ENCODE data around the gene MEIS2.

Gene MEIS2

DNA sequence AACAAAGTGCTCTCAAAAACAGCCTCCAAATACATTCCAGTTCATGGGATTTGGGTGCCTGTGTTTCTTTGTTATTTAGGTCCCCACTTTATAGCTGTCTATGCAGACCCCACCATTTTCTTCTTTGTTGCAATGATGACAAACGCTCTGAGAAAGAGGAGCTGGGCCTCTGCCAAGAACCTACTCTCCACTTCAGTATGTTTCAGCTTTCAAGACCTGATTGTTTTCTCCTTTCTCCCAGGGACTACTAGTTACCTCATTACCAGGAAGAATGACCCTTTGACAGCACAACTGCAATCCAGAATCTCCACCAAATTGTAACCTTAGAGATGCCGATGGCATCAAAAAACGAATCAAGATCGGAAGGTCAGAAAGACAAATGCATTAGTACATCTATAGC, 236.8 kb downstream of the MEIS2 start:
- DNase-seq = peak; percentile 63

DNA sequence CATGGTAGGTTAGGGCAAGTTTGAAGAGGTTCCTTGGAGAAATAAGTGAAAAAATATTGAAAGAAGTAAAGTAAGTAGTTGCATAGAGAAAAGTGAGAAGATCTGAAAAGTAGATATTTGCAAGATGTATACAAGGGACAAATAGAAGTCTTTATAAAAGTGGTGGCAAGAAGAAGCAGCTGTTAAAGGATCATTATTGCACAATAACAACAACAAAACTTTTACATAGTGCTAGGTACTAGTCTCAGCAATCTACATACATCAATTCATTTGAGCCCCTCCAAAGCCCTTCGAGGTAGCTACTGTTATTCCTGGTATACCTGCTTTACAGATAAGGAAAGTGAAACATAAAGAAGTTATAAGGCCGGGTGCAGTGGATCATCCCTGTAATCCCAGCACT, 239.6 kb downstream of the MEIS2 start:
- DNase-seq = no peak

DNA sequence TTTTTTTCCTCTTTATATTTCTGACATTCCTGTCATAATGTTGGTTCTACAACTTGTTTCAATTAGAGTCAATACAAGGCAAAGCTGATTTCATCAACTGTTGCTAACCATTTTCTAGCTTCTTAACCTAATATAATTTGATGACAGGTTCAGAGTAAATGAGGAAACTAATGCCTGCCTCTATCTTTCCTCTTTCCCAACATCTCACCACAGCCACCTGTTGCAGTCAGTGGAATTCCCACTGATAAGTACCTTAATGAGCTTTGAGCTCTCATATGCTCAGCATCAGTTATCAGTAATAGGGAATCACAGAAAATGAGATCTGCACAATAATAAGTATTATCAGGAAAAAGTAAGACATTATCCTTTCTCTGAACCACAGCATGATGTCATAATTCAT, 241.9 kb downstream of the MEIS2 start:
- DNase-seq = no peak

DNA sequence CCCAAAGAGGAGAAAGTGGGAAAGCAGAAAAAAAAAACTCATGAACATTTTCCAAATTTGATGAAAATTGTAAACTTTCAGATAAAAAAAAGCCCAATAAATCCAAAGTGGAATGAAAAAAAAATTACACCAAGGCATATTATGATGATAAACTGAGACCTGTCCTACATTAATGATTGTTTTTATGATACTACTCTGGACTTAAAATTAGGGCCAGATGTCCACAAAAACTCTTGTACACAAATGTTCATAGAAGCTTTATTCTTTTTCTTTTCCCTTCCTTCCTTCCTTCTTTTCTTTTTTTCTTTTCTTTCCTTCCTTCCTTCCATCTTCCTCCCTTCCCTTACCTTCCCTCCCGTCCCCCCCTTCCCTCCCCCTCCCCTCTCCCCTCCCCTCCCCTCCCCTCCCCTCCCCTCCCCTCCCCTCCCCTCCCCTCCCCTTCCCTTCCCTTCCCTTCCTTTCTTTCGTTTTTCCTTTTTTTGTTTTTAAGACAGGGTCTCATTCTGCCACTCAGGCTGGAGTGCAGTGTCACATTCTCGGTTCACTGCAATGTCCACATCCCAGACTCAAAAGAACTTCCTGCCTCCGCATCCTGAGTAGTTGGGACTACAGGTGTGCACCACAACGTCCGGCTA, 243.9 kb downstream of the MEIS2 start:
- no peak for DNase-seq

DNA sequence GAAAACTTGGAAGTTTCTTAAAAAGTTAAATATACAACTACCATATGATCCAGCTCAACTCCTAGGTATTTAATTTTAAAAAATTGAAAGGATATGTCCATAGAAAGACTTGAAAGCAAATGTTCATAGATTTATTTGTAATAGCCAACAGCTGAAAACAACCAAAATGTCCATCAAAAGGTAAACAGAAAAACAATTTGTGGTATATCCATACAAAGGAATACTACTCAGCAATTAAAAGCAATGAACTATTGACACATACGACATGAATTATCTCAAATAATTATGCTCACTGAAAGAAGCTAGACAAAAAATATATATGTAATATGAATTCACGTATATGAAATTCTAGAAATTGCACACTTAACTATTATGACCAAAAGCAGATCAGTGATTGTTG, 249.5 kb downstream of the MEIS2 start:
- DNase-seq = no peak

DNA sequence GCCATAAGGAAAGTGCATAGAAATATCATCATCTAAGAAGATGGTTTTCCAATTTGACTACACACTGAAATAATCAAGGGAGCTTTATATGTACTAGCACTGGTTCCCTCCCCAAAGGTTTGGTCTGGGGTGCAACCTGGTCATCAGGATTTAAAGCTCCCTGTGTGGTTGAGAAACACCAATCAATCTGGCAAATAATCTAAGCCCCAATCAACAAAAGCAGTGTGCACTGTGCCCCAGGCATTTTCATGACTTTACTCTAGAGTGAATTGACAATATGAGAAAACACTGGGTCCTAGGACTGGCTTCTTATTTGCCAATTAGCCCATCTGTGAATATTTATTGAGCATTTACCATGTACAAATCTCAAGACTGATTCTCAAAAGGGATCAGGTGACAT, 255.1 kb downstream of the MEIS2 start:
- DNase-seq = no peak

DNA sequence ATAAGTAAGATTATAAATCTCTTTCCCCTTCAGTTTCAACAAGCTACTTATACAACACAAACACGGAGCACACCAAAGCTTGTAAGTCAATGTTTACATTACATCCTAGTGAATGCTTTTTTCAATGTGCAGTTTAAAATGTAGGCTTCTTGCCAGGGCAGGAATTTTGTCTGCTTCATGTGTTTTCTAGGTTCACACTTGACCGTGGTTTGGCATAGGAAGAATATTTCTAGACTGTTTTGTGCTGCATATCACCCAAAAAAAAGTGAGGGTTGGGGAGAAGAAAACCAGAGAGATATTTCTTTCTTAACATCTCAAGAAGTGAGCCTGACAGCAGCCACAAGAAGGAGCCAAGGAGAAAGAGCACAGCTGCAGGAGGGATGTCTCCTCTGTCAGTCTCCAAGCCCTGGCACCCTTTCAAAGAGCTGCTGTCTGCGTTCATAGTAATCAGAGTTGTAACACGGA, 255.8 kb downstream of the MEIS2 start:
- DNase-seq = peak; percentile 77

DNA sequence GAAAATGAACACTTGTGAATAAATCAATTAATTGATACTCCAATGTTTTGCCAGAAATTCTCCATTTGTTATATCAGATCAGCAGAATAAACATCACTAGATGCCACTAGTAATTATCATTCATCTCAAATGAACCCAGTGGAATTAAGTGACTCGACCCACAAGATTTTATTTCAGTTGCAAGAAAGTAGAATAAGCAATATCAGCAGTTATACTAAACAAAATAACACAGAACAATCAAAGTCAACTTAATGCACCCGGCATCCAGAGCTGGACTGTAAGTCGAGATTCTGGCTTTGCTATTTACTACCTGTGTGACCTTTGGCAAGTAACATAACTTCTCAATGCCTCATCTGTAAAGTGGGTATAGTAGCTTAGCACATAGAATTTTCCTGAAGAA, 256.5 kb downstream of the MEIS2 start:
- no peak for DNase-seq

DNA sequence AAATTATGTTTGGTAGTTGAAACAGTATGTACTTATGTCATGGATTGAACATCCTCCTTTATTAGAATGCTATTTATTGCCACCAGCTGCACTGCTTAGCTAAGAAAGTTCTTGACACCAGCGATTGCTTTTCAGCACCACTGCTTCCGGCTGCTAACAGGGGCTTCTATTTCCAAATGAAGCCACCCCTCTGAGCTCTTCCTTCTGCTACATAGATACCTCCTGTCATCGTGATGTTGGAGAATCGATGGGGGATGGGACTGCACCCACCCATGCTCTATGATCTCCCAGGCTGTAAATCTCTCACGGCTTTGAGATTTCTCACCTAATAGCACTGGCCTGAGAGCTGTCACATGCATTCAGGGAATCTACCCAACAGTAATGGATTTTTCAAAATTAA, 259.2 kb downstream of the MEIS2 start:
- DNase-seq = no peak

Data from NCI-H1105 treated with DMSO at 0.1 percent for 48 hours (cell line).